UCSD-AML1 (cell line): ENCODE results near the gene DOK5.

Source experiments
- DNase-seq: peaks from one replicate; lab custom pipeline; 2025; ENCODE audit not compliant: unreplicated experiment; lab: John Stamatoyannopoulos, UW

The DOK5 gene

GRCh38 chr20:54688476-54688875, 213.1 kb downstream of the DOK5 start:
- DNase-seq, result no peak

- DNase-seq, result no peak
Measured at GRCh38 chr20:54690323-54690722, 214.9 kb downstream of the DOK5 start.

- DNase-seq, result no peak
Measured at GRCh38 chr20:54691327-54691726, 215.9 kb downstream of the DOK5 start.

GRCh38 chr20:54692168-54692887, 216.9 kb downstream of the DOK5 start:
- DNase-seq, result no peak

GRCh38 chr20:54694516-54694915, 219.1 kb downstream of the DOK5 start:
- no peak for DNase-seq

GRCh38 chr20:54698373-54698772, 223.0 kb downstream of the DOK5 start:
- no peak for DNase-seq
